Measurements from ENCODE around the gene CBX8. TPM values are rescaled to one million over a fixed set of nuclear protein-coding genes. Genes with fewer than 3 reads are reported as not detected.

Gene CBX8
- total and polyA plus RNA-seq, 2 of the 13 experiments (the other 11 are each of a cell fraction or from before 2014, with no cell fraction given): 0.34 to 12.6 TPM

- TF ChIP-seq, protein P1, sequence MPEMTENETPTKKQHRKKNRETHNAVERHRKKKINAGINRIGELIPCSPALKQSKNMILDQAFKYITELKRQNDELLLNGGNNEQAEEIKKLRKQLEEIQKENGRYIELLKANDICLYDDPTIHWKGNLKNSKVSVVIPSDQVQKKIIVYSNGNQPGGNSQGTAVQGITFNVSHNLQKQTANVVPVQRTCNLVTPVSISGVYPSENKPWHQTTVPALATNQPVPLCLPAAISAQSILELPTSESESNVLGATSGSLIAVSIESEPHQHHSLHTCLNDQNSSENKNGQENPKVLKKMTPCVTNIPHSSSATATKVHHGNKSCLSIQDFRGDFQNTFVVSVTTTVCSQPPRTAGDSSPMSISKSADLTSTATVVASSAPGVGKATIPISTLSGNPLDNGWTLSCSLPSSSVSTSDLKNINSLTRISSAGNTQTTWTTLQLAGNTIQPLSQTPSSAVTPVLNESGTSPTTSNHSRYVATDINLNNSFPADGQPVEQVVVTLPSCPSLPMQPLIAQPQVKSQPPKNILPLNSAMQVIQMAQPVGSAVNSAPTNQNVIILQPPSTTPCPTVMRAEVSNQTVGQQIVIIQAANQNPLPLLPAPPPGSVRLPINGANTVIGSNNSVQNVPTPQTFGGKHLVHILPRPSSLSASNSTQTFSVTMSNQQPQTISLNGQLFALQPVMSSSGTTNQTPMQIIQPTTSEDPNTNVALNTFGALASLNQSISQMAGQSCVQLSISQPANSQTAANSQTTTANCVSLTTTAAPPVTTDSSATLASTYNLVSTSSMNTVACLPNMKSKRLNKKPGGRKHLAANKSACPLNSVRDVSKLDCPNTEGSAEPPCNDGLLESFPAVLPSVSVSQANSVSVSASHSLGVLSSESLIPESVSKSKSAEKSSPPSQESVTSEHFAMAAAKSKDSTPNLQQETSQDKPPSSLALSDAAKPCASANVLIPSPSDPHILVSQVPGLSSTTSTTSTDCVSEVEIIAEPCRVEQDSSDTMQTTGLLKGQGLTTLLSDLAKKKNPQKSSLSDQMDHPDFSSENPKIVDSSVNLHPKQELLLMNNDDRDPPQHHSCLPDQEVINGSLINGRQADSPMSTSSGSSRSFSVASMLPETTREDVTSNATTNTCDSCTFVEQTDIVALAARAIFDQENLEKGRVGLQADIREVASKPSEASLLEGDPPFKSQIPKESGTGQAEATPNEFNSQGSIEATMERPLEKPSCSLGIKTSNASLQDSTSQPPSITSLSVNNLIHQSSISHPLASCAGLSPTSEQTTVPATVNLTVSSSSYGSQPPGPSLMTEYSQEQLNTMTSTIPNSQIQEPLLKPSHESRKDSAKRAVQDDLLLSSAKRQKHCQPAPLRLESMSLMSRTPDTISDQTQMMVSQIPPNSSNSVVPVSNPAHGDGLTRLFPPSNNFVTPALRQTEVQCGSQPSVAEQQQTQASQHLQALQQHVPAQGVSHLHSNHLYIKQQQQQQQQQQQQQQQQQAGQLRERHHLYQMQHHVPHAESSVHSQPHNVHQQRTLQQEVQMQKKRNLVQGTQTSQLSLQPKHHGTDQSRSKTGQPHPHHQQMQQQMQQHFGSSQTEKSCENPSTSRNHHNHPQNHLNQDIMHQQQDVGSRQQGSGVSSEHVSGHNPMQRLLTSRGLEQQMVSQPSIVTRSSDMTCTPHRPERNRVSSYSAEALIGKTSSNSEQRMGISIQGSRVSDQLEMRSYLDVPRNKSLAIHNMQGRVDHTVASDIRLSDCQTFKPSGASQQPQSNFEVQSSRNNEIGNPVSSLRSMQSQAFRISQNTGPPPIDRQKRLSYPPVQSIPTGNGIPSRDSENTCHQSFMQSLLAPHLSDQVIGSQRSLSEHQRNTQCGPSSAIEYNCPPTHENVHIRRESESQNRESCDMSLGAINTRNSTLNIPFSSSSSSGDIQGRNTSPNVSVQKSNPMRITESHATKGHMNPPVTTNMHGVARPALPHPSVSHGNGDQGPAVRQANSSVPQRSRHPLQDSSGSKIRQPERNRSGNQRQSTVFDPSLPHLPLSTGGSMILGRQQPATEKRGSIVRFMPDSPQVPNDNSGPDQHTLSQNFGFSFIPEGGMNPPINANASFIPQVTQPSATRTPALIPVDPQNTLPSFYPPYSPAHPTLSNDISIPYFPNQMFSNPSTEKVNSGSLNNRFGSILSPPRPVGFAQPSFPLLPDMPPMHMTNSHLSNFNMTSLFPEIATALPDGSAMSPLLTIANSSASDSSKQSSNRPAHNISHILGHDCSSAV (CRISPR knock-in tag; IDR thresholded peaks at IDR 0.05; ENCODE audit: borderline replicate concordance): no peak
- TF ChIP-seq PCBP2 (optimal IDR thresholded peaks at IDR 0.05; ENCODE audit: low read depth, low read length, poor library complexity, severe bottlenecking): no peak
- TF ChIP-seq ZKSCAN5 (CRISPR knock-in tag; IDR thresholded peaks at IDR 0.05): no peak
- 0 out of 2 replicates have a peak, but pooled peaks have one; percentile 17 for TF ChIP-seq SP5 (CRISPR knock-in tag; IDR thresholded peaks at IDR 0.05; ENCODE audit: borderline replicate concordance, low read depth)
- TF ChIP-seq, protein P2, sequence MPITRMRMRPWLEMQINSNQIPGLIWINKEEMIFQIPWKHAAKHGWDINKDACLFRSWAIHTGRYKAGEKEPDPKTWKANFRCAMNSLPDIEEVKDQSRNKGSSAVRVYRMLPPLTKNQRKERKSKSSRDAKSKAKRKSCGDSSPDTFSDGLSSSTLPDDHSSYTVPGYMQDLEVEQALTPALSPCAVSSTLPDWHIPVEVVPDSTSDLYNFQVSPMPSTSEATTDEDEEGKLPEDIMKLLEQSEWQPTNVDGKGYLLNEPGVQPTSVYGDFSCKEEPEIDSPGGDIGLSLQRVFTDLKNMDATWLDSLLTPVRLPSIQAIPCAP (CRISPR knock-in tag; IDR thresholded peaks at IDR 0.05; ENCODE audit: low read depth): no peak
- 0 out of 2 replicates have a peak, but pooled peaks have one; percentile 66 for TF ChIP-seq ZNF33B (CRISPR knock-in tag; IDR thresholded peaks at IDR 0.05)
- TF ChIP-seq, protein P3, sequence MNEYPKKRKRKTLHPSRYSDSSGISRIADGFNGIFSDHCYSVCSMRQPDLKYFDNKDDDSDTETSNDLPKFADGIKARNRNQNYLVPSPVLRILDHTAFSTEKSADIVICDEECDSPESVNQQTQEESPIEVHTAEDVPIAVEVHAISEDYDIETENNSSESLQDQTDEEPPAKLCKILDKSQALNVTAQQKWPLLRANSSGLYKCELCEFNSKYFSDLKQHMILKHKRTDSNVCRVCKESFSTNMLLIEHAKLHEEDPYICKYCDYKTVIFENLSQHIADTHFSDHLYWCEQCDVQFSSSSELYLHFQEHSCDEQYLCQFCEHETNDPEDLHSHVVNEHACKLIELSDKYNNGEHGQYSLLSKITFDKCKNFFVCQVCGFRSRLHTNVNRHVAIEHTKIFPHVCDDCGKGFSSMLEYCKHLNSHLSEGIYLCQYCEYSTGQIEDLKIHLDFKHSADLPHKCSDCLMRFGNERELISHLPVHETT (CRISPR knock-in tag; conservative IDR thresholded peaks at IDR 0.05): peak; percentile 21; the same call in 1 of the 2 replicates
- no peak for TF ChIP-seq ZNF232 (CRISPR knock-in tag; IDR thresholded peaks at IDR 0.05; ENCODE audit: borderline replicate concordance)
- TF ChIP-seq MATR3 (CRISPR knock-in tag; IDR thresholded peaks at IDR 0.05): no peak
- TF ChIP-seq ZNF589 (CRISPR knock-in tag; conservative IDR thresholded peaks at IDR 0.05): 0 out of 2 replicates have a peak, but pooled peaks have one; percentile 51
- no peak for TF ChIP-seq ZSCAN31 (CRISPR knock-in tag; IDR thresholded peaks at IDR 0.05; ENCODE audit: low read depth)
- peak; percentile 74; the same call in 1 of the 2 replicates for TF ChIP-seq ZNF281 (CRISPR knock-in tag; IDR thresholded peaks at IDR 0.05; ENCODE audit: borderline replicate concordance)
- TF ChIP-seq ZBTB1 (CRISPR knock-in tag; IDR thresholded peaks at IDR 0.05; ENCODE audit: borderline replicate concordance): no peak
- TF ChIP-seq THYN1 (CRISPR knock-in tag; IDR thresholded peaks at IDR 0.05; ENCODE audit: borderline replicate concordance, low read depth): no peak
These were observed 40.4 kb upstream of the CBX8 start (continued) for GRCh38 chr17:79836972-79837887.

All from HepG2 (cell line).